Ammon's horn (tissue), 1 donor: Measurements from ENCODE around the gene ABL1.

Source experiments
- DNase-seq: peaks from one replicate; pipeline ENCODE4 v3.0.0-alpha.2; 2016; ENCODE audit warnings: low spot score

Gene ABL1

DNA sequence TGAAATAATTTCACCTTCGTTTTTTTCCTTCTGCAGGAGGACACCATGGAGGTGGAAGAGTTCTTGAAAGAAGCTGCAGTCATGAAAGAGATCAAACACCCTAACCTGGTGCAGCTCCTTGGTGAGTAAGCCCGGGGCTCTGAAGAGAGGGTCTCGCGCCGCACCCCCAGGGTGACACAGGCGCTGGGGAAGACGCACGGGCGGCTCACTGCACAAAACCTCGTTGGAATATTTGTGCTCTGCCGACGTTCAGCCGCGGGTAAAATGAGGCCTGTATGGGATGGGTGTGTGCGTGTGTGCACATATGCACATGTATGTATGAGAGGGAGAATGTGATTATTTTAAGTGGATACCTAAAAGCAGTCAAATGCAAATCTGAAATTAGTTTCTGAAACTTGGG lies 37.0 kb downstream of the ABL1 start:
- DNase-seq = no peak

DNA sequence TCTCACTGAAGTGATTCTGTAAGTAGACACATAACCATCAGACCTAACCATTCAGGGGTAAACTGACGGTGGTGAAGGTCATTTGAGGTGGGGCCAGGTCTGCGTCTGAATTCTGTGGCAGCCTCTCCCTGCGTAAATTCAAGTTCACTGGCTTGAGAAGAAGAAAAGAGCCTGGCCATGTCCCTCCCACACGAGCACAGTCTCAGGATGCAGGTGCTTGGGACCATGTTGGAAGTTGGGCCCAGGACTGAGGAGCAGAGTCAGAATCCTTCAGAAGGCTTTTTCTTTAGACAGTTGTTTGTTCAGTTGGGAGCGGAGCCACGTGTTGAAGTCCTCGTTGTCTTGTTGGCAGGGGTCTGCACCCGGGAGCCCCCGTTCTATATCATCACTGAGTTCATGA lies 37.5 kb downstream of the ABL1 start:
- DNase-seq = no peak

DNA sequence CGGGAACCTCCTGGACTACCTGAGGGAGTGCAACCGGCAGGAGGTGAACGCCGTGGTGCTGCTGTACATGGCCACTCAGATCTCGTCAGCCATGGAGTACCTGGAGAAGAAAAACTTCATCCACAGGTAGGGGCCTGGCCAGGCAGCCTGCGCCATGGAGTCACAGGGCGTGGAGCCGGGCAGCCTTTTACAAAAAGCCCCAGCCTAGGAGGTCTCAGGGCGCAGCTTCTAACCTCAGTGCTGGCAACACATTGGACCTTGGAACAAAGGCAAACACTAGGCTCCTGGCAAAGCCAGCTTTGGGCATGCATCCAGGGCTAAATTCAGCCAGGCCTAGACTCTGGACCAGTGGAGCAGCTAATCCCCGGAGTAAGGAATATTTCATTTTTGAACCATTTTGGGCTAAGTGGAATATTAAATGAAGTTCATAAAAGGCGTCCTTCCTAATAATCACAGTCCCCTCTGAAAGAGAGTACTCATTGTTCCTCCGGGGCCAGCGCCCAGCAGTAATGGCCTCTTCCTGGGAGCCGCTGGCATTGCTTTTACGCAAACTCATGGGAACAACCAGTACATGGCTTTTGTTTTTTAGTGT lies 38.0 kb downstream of the ABL1 start:
- DNase-seq = peak; percentile 79

DNA sequence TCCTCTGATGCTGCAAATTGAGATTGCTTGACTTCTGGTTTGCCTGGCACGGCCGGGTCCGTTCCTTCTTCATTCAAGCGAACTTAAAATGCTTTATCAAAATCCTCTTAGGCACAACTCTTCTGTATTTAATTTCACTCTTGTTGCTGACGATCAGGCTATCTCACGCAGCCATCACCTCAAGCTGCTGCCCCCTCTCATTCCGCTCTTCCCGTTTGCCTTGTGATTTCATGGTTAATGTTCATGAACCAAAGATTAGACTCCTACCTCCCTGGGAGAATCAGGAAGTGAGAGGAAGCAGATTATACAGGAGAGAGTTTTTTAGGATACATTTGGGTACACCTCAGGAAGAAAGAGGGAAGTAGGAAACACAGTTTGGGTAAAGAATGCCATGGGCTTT lies 38.9 kb downstream of the ABL1 start:
- no peak for DNase-seq

DNA sequence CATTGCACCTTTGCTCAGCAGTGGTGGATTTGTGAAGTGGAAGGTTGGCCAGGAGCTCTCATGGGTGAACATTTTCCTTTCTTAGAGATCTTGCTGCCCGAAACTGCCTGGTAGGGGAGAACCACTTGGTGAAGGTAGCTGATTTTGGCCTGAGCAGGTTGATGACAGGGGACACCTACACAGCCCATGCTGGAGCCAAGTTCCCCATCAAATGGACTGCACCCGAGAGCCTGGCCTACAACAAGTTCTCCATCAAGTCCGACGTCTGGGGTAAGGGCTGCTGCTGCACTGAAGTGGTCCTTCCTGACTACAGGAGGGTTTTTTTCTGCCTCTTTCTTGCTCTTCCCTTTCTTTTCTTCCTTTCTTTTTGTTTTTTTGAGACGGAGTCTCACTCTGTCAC lies 39.7 kb downstream of the ABL1 start:
- DNase-seq = no peak

DNA sequence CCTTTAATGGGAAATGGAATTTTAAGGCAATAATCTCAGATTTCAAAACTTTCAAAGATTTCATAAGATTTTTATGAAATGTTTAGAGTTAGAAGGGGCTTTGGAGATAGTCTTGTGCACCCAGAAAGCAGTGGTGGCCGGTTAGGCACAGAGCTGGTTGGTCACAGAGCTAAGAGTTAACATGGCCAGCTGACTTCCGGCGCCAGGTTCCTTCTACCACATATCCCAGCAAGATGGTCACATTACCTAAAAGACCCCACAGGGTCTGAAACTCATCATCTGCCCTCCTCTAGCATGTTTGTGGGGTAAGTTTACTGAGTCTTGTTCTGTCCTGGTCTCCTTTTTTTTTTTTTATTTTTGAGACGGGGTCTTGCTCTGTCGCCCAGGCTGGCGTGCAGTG lies 42.2 kb downstream of the ABL1 start:
- DNase-seq = no peak

DNA sequence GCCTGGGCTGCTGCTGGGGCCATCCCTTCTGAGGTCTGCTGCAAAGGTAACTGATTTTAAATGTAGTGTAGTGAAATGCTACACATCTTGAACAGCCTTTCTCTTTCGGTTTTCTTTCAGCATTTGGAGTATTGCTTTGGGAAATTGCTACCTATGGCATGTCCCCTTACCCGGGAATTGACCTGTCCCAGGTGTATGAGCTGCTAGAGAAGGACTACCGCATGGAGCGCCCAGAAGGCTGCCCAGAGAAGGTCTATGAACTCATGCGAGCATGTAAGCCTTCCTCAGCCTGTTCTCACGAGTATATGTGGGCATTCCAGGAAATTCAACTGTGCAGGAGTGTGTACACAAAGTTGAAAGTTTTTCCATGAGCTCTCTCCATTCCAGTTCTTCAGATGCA lies 43.2 kb downstream of the ABL1 start:
- DNase-seq = no peak

DNA sequence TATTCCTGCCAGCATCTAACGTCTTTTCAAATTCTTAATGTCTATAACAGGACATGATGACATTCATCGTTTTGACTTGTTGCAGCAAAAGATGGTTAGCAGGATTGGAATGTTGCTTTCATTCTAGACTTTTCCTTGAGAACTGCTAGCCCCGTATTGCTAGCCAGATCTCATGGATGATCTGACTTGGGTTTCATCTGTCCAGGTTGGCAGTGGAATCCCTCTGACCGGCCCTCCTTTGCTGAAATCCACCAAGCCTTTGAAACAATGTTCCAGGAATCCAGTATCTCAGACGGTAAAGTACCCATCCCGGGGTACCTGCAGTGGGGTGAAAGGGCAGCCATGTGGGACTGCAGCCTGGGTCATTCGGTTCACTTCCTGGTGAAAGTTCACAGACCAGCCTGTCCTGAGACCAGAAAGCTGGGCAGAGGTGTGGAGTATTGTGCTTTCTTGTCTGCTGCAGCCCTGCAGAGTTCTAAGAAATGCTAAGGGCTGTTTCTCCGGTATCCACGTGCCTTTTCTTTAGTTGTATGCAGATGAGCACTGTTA lies 44.9 kb downstream of the ABL1 start:
- DNase-seq = no peak

DNA sequence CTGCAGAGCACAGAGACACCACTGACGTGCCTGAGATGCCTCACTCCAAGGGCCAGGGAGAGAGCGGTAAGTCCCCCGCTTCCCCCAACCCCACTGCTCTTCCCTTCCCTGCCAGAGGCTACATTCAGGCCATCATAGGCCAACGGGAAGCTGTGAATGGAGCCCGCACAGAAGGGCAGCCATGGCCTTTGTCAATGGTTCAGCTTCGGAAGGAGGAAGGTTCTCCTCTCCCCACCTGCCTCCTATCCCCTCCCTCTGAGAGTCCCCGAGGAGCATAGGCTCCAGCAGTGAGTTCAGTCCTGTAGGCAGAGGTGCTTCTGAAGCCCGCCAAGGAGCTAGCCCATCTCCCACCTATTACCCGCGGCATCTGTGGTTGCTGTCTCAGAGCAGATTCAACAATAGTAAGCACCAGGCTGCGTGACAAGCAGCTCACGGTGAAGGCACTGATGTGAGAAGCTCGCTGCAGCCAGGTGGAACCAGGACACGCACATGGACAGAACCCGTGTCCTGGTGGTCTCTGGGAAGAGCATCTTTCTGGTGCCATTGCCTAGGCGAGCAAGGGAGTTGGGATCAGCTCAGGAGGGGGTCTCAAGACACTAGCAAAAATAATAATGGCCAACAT lies 45.7 kb downstream of the ABL1 start:
- no peak for DNase-seq

DNA sequence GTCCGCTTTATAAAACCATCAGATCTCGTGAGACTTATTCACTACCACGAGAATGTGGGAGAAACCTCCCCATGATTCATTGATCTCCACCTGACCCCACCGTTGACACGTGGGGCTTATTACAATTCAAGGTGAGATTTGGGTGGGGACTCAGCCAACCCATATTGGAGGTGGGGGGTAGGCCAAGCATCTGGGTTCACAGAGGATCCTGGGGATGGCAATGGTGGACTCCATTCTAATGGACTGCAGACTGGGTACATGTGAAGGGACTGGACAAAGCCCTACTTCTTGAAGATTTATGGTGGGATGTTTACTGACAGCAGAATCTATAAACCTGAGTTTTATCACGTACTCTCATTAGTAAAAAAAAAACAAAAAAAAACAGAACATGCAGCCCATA lies 46.5 kb downstream of the ABL1 start:
- no peak for DNase-seq

DNA sequence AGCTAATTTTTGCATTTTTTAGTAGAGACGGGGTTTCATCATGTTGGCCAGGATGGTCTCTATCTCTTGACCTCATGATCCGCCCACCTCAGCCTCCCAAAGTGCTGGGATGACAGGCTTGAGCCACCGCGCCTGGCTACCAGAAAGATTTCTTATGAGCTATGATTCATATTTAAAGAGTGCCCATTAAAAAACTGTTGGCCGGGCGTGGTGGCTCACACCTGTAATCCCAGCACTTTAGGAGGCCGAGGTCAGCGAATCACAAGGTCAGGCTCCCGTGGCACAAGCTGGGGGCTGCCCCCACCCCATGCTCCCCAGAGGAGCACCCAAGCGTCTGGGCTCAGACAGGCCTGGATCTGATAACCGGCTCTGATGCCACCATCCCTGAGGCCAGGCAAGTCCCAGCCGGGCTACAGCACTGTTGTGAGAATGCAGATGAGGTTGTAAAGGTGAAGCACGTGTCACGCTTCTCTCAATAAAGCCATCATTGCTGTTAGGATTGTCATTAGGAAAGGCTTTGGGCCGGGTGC lies 47.7 kb downstream of the ABL1 start:
- no peak for DNase-seq

DNA sequence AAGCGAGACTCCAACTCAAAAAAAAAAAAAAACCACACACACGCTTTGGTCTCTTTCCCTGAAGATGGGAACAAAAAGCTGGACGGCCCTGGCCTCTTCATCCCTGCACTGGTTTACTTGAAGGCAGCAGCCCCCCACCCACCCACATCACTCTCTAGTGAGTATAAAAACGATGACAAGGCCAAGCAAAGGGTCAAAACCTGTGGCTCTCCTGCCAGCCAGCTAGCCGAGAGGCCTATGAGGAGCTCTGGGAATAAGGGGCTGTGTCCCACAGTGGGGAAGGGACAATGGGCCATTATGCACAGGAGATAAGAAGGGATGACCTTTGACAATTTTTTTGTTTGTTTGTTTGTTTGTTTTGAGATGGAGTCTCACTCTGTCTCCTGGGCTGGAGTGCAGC lies 48.4 kb downstream of the ABL1 start:
- DNase-seq = no peak

DNA sequence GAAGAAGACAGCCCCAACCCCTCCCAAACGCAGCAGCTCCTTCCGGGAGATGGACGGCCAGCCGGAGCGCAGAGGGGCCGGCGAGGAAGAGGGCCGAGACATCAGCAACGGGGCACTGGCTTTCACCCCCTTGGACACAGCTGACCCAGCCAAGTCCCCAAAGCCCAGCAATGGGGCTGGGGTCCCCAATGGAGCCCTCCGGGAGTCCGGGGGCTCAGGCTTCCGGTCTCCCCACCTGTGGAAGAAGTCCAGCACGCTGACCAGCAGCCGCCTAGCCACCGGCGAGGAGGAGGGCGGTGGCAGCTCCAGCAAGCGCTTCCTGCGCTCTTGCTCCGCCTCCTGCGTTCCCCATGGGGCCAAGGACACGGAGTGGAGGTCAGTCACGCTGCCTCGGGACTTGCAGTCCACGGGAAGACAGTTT lies 49.1 kb downstream of the ABL1 start:
- no peak for DNase-seq

DNA sequence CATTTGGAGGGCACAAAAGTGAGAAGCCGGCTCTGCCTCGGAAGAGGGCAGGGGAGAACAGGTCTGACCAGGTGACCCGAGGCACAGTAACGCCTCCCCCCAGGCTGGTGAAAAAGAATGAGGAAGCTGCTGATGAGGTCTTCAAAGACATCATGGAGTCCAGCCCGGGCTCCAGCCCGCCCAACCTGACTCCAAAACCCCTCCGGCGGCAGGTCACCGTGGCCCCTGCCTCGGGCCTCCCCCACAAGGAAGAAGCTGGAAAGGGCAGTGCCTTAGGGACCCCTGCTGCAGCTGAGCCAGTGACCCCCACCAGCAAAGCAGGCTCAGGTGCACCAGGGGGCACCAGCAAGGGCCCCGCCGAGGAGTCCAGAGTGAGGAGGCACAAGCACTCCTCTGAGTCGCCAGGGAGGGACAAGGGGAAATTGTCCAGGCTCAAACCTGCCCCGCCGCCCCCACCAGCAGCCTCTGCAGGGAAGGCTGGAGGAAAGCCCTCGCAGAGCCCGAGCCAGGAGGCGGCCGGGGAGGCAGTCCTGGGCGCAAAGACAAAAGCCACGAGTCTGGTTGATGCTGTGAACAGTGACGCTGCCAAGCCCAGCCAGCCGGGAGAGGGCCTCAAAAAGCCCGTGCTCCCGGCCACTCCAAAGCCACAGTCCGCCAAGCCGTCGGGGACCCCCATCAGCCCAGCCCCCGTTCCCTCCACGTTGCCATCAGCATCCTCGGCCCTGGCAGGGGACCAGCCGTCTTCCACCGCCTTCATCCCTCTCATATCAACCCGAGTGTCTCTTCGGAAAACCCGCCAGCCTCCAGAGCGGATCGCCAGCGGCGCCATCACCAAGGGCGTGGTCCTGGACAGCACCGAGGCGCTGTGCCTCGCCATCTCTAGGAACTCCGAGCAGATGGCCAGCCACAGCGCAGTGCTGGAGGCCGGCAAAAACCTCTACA lies 49.8 kb downstream of the ABL1 start:
- peak; percentile 67 for DNase-seq

DNA sequence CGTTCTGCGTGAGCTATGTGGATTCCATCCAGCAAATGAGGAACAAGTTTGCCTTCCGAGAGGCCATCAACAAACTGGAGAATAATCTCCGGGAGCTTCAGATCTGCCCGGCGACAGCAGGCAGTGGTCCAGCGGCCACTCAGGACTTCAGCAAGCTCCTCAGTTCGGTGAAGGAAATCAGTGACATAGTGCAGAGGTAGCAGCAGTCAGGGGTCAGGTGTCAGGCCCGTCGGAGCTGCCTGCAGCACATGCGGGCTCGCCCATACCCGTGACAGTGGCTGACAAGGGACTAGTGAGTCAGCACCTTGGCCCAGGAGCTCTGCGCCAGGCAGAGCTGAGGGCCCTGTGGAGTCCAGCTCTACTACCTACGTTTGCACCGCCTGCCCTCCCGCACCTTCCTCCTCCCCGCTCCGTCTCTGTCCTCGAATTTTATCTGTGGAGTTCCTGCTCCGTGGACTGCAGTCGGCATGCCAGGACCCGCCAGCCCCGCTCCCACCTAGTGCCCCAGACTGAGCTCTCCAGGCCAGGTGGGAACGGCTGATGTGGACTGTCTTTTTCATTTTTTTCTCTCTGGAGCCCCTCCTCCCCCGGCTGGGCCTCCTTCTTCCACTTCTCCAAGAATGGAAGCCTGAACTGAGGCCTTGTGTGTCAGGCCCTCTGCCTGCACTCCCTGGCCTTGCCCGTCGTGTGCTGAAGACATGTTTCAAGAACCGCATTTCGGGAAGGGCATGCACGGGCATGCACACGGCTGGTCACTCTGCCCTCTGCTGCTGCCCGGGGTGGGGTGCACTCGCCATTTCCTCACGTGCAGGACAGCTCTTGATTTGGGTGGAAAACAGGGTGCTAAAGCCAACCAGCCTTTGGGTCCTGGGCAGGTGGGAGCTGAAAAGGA lies 50.7 kb downstream of the ABL1 start:
- no peak for DNase-seq

DNA sequence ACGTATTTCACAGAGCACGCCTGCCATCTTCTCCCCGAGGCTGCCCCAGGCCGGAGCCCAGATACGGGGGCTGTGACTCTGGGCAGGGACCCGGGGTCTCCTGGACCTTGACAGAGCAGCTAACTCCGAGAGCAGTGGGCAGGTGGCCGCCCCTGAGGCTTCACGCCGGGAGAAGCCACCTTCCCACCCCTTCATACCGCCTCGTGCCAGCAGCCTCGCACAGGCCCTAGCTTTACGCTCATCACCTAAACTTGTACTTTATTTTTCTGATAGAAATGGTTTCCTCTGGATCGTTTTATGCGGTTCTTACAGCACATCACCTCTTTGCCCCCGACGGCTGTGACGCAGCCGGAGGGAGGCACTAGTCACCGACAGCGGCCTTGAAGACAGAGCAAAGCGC lies 51.9 kb downstream of the ABL1 start:
- DNase-seq = no peak

DNA sequence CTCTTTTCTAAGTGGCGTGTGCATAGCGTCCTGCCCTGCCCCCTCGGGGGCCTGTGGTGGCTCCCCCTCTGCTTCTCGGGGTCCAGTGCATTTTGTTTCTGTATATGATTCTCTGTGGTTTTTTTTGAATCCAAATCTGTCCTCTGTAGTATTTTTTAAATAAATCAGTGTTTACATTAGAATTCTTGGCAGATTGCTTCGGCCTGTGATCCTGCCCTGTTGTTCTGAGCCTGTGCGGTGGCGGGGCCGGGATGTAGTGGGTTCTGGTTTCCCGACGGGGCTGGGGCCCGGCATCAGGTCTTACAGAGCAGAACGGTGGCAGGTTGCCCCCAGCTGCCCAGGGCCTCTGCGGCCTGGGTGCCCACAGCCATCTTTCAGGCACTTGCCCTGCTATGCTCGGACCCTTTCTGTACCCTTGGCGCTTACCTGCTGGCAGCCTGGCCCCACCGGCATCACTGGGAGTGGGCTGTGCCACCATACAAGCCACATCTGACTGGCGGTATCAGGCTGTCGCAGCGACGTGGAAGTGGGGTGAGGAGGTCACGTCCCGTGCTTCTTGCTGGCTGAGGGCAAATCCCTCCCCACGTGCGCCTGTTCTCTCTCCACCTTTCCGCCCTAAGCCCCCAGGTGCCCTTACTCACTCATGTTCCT lies 52.6 kb downstream of the ABL1 start:
- DNase-seq = no peak

DNA sequence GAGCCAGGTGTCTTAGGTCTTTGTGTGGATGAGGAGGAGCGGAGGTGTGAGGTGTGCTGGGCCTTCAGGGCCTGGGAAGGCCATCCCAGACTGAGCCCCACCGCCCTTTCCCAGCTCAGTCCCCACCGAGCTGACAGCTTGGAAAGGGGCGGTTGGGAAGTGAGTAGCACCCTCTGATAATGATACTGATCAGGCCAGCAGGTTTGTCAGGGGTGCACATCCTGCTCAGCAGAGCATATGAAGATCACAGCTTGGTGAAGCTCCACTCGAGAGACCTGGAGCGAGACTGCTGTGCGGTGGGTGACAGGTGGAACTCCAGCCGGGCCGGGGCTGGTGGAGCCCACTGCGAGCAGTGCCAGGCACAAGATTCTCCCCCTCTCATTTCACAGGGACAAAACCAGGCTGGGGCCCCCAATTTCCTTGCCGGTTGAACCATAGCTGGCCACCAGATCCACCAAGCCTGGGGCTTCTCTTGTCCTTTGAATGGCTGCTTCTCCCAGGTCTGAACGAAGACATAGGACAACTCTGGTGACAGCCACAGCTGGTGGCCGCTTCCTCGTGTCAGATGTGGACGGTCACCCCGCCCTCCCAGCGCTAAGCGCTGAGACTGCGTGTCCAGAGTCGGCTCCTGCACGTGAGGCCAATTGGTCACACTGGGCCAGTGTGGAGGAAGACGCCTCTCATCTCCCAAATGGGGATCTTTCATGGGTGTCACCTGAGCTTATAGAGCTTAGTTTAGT lies 53.3 kb downstream of the ABL1 start:
- no peak for DNase-seq

DNA sequence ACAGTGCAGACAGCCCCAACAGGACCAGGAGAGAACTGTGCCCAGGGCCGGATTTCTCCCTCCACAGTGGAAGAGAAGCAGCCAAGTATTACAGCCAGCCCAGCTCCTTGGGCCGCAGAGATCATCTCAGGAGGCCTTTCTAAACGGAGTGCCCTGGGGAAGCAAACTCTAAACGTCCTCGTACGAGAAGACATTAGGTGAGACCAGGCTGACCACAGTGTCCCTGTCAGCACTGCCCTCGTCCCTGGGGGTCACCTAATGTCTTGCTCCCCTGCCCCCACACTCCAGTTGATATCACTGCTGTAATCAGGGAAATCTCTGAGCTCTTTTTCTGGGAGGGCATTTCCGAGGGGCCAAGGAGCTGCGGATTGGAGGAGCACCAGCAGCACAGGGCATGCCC lies 55.1 kb downstream of the ABL1 start:
- no peak for DNase-seq
